HepG2 (cell line): ENCODE results near the gene CCDC88C. TPM values are rescaled to one million over a fixed set of nuclear protein-coding genes. Genes with fewer than 3 reads are reported as not detected.

Experiments
- ATAC-seq: fragments of 200-7000 bp; cut with Tn5 transposase; 3 replicates; pipeline ENCODE4 v1.9.1; 2020; ENCODE audit warnings: mild to moderate bottlenecking, moderate library complexity
- BruUV-seq: library from RNA; stranded (reverse); fragments of 400-500 nt; replicated peaks from 2 replicates; lab custom pipeline; 2021; lab: Mats Ljungman, UMichigan
- CTCF ChIA-PET: fragments of 300-600 bp; formaldehyde crosslinking; extraction: SDS; loops from one replicate; lab custom pipeline; 2021; ENCODE audit warnings: low total read pairs, inconsistent platforms, low intra/inter-chr PET ratio; lab: Yijun Ruan, JAX
- POLR2A ChIA-PET: fragments of 350-600 bp; sonication (Branson Sonifier 250); formaldehyde crosslinking; loops from one replicate; lab custom pipeline; 2020; ENCODE audit warnings: antibody characterized with exemption, inconsistent platforms; lab: Yijun Ruan, JAX
- DNase-seq: peaks from one replicate; pipeline ENCODE4 v3.0.0-alpha.2; 2015; ENCODE audit warnings: low spot score
- FAIRE-seq: peaks from 3 replicates; lab custom pipeline; 2011; peaks lifted over from hg19 to GRCh38; lab: Jason Lieb, UNC
- H2AFZ ChIP-seq: one replicate; pipeline ENCODE4 v1.6.1; 2011; ENCODE audit warnings: low read length, inconsistent platforms
- H3K27ac ChIP-seq: fragments of 300-600 bp; 3 replicates; pipeline ENCODE4 v1.8.0; 2011; ENCODE audit warnings: mixed run types, mild to moderate bottlenecking, mixed read lengths, low read length, inconsistent platforms; ENCODE audit not compliant: insufficient read depth; ENCODE audit errors: extremely low read length
- H3K27me3 ChIP-seq, 2 experiments: fragments of 200-600 bp in 1 of 2; 2 replicates in 1 of 2; 3 replicates in 1 of 2; pipeline versions ENCODE4 v1.6.0 to v1.8.0; 2011; ENCODE audit warnings: low read length in 2 of 2, mild to moderate bottlenecking in 2 of 2, moderate library complexity in 2 of 2, inconsistent platforms in 1 of 2; ENCODE audit not compliant: insufficient read depth in 2 of 2, control insufficient read depth in 1 of 2
- H3K36me3 ChIP-seq, 2 experiments: fragments of 200-600 bp in 1 of 2; replicated peaks in 1 of 2; 2 replicates in 1 of 2; 3 replicates in 1 of 2; pipeline versions ENCODE4 v1.5.1 to v1.8.0; 2011; ENCODE audit warnings: low read length in 2 of 2, inconsistent platforms in 1 of 2; ENCODE audit not compliant: insufficient read depth in 2 of 2, control insufficient read depth in 1 of 2
- H3K4me1 ChIP-seq: 2 replicates; pipeline ENCODE4 v1.5.1; 2012; ENCODE audit warnings: low read length, inconsistent platforms; ENCODE audit not compliant: insufficient read depth
- H3K4me2 ChIP-seq: 2 replicates; pipeline ENCODE4 v1.6.0; 2011; ENCODE audit warnings: low read depth, low read length, inconsistent platforms
- H3K4me3 ChIP-seq, 3 experiments: fragments of 200-600 bp in 1 of 3; sonication (generic), shearing (Covaris generic) in 1 of 3; replicated peaks in 1 of 3; 2 replicates each; pipeline ENCODE4 v1.5.1; 2011 to 2016; ENCODE audit warnings: low read length in 3 of 3, inconsistent platforms in 2 of 3, low read depth in 2 of 3, mild to moderate bottlenecking in 2 of 3, control low read depth in 1 of 3, mixed read lengths in 1 of 3; ENCODE audit not compliant: insufficient read depth in 1 of 3
- H3K79me2 ChIP-seq: one replicate; pipeline ENCODE4 v1.6.1; 2011; ENCODE audit warnings: low read length, inconsistent platforms; ENCODE audit not compliant: insufficient read depth
- H3K9ac ChIP-seq: 2 replicates; pipeline ENCODE4 v1.6.0; 2011; ENCODE audit warnings: mild to moderate bottlenecking, low read depth, low read length, inconsistent platforms; ENCODE audit not compliant: insufficient read depth
- H3K9me3 ChIP-seq: 2 replicates; pipeline ENCODE4 v1.5.1; 2012; ENCODE audit warnings: mild to moderate bottlenecking, low read length
- H4K20me1 ChIP-seq: 2 replicates; pipeline ENCODE4 v1.6.0; 2011; ENCODE audit warnings: inconsistent platforms, mild to moderate bottlenecking, low read length, moderate library complexity; ENCODE audit not compliant: insufficient read depth
- CBX2 ChIP-seq, 2 experiments: fragments of 200-600 bp in 1 of 2; sonication (generic); formaldehyde crosslinking in 1 of 2; IDR thresholded peaks; 2 replicates each; pipeline versions ENCODE4 v1.7.0 to v1.8.1; 2018 to 2022; ENCODE audit warnings: low read depth in 2 of 2, low read length in 1 of 2, mild to moderate bottlenecking in 1 of 2, missing genetic modification reagents in 1 of 2
- ETV6 ChIP-seq: sonication (generic); formaldehyde crosslinking; conservative IDR thresholded peaks from 2 replicates; pipeline ENCODE4 v1.4.0; 2020; ENCODE audit warnings: missing genetic modification reagents
- HDAC1 ChIP-seq: sonication (generic); formaldehyde crosslinking; IDR thresholded peaks from 2 replicates; pipeline ENCODE4 v1.5.1; 2020; ENCODE audit warnings: mild to moderate bottlenecking, missing genetic modification reagents
- SNRNP70 ChIP-seq: fragments of 200-400 bp; formaldehyde crosslinking; IDR thresholded peaks from 2 replicates; pipeline ENCODE4 v1.6.1; 2017; ENCODE audit warnings: mild to moderate bottlenecking, low read depth, low read length, moderate library complexity
- SYNCRIP ChIP-seq: fragments of 200-400 bp; formaldehyde crosslinking; IDR thresholded peaks from 2 replicates; pipeline ENCODE4 v1.6.1; 2018; ENCODE audit warnings: mild to moderate bottlenecking, low read depth, low read length; ENCODE audit not compliant: insufficient read depth
- TOE1 ChIP-seq: sonication (generic); formaldehyde crosslinking; IDR thresholded peaks from 2 replicates; pipeline ENCODE4 v1.4.0; 2020; ENCODE audit warnings: mild to moderate bottlenecking, missing genetic modification reagents
- TRIM22 ChIP-seq: fragments of 450-650 bp; IDR thresholded peaks from 2 replicates; pipeline ENCODE4 v1.6.1; 2017
- ZGPAT ChIP-seq: IDR thresholded peaks from 2 replicates; pipeline ENCODE4 v1.6.1; 2016; ENCODE audit warnings: mild to moderate bottlenecking
- ZNF124 ChIP-seq: sonication (generic); formaldehyde crosslinking; IDR thresholded peaks from 2 replicates; pipeline ENCODE4 v1.4.0; 2020; ENCODE audit warnings: missing genetic modification reagents
- ZNF205 ChIP-seq: IDR thresholded peaks from 2 replicates; pipeline ENCODE4 v1.6.1; 2018; ENCODE audit warnings: missing biosample characterization, missing genetic modification reagents
- ZNF251 ChIP-seq: sonication (generic); formaldehyde crosslinking; IDR thresholded peaks from 2 replicates; pipeline ENCODE4 v1.9.0; 2021; ENCODE audit warnings: mild to moderate bottlenecking, missing genetic modification reagents
- ZNF501 ChIP-seq: sonication (generic); formaldehyde crosslinking; IDR thresholded peaks from 2 replicates; pipeline ENCODE4 v1.5.1; 2020; ENCODE audit warnings: mild to moderate bottlenecking, moderate library complexity, missing genetic modification reagents
- ZNF768 ChIP-seq: sonication (generic); formaldehyde crosslinking; IDR thresholded peaks from 2 replicates; pipeline ENCODE4 v1.4.0; 2020; ENCODE audit warnings: missing genetic modification reagents
- ZXDC ChIP-seq: sonication (generic); formaldehyde crosslinking; IDR thresholded peaks from 2 replicates; pipeline ENCODE4 v1.5.0; 2020; ENCODE audit warnings: mild to moderate bottlenecking, missing genetic modification reagents
- WGBS: methylation state at CpG from one replicate; pipeline ENCODE4 v1.1.6; 2017; ENCODE audit warnings: low lambda C conversion rate; 5-methylcytosine and 5-hydroxymethylcytosine counted together
- in situ Hi-C: cut with HindIII; loops from 2 replicates; pipeline ENCODE4 v1.10.0; 2017; ENCODE audit warnings: low pct_unique_long_range_greater_than_20kb; ENCODE audit not compliant: extremely low pct_ligation_motif_present
- intact Hi-C: fragments of 100-400 bp; cut with micrococcal nuclease; formaldehyde crosslinking; loops from one replicate; pipeline ENCODE4 v1.10.0; 2022; ENCODE audit not compliant: unreplicated experiment
- polyA plus RNA-seq, 8 experiments: library from polyadenylated mRNA; depleted of rRNA in 3 of 8; stranded (reverse) in 7 of 8; unstranded in 1 of 8; fragments of >200 nt; fragmentation: Illumina TruSeq in 4 of 8; extraction: Trizol in 4 of 8; gene quantifications; 2 replicates each; pipeline versions ENCODE4 v1.2.1 to v1.2.3, GENCODE V29; 2011 to 2016; ENCODE audit warnings: low read depth in 4 of 8, missing spikeins in 1 of 8, mixed read lengths in 1 of 8; ENCODE audit not compliant: insufficient read depth in 1 of 8
- total RNA-seq, 5 experiments: library from RNA; depleted of rRNA; stranded (reverse); fragments of >200 nt; fragmentation: Illumina TruSeq; extraction: Trizol; gene quantifications; 2 replicates each; pipeline ENCODE4 v1.2.3, GENCODE V29; 2016; ENCODE audit warnings: low read depth in 1 of 5

The CCDC88C gene
- total and polyA plus RNA-seq, 2 of the 13 experiments (the other 11 are each of a cell fraction or from before 2014, with no cell fraction given) = 3.6 to 11.7 TPM

- FAIRE-seq (no peak), ATAC-seq (no peak), DNase-seq (no peak)
- intact Hi-C loops = no loop called here
- in situ Hi-C loops = no loop called here
- Histone ChIP-seq H2AFZ (no peak overlapping the region), H3K79me2 (no peaks in the 10 kb centered on the region), H3K27ac (no peak overlapping the region), H3K9me3 (no peaks in the 10 kb centered on the region), H3K4me3 (no peak overlapping the region), H3K4me2 (no peak overlapping the region), H3K36me3 (no peaks in the 10 kb centered on the region), H4K20me1 (no peaks in the 10 kb centered on the region), H3K4me1 (peaks cover 6% of the 10 kb centered on the region), H3K27me3 (peaks cover 2 to 16% of the 10 kb centered on the region in 2 experiments; a peak in 4 of 5 replicates), H3K9ac (no peak overlapping the region)
- no TSS peak for BruUV-seq
- TF ChIP-seq CBX2 (IDR thresholded peaks at IDR 0.05; ENCODE audit: low read depth, low read length) (no peak), CBX2 (CRISPR knock-in tag; IDR thresholded peaks at IDR 0.05; ENCODE audit: low read depth) (no peak), SNRNP70 (no peak), SYNCRIP (no peak), ZNF501 (CRISPR knock-in tag) (no peak)
- 46% methylated on average over 6 of the region's 9 CpGs for WGBS
- ChIA-PET POLR2A (no interaction called here), CTCF (no interaction called here)
Measured at GRCh38 chr14:91245029-91245428, 172.6 kb downstream of the CCDC88C start.

- Histone ChIP-seq H3K79me2 (no peaks in the 10 kb centered on the region), H3K4me2 (no peak within 1 kb of the TSS), H3K27me3 (peaks cover 1 to 16% of the 10 kb centered on the region in 2 experiments; a peak in 4 of 5 replicates), H3K27ac (no peak within 1 kb of the TSS), H2AFZ (no peak within 1 kb of the TSS), H3K9me3 (no peaks in the 10 kb centered on the region), H3K4me1 (peaks cover under 1% of the 10 kb centered on the region; the same call in 1 of the 2 replicates), H3K36me3 (no peaks in the 10 kb centered on the region), H4K20me1 (no peaks in the 10 kb centered on the region), H3K4me3 (no peak within 1 kb of the TSS), H3K9ac (no peak within 1 kb of the TSS)
- FAIRE-seq (no peak), ATAC-seq (peak; percentile 49), DNase-seq (no peak)
- intact Hi-C loops (no loop called here), in situ Hi-C loops (no loop called here)
- ChIA-PET POLR2A (no interaction called here), CTCF (no interaction called here)
- 20% methylated on average over 4 of the region's 12 CpGs for WGBS
- no TSS peak for BruUV-seq
- TF ChIP-seq TRIM22 = no peak
- no peak for TF ChIP-seq HDAC1 (CRISPR knock-in tag)
- no peak for TF ChIP-seq ZNF124
- TF ChIP-seq ZNF768 (CRISPR knock-in tag) = no peak
- TF ChIP-seq ZXDC = no peak
- TF ChIP-seq ZNF251 = no peak
- TF ChIP-seq ETV6 = no peak
- no peak for TF ChIP-seq ZNF205 (CRISPR knock-in tag)
- no peak for TF ChIP-seq ZGPAT (CRISPR knock-in tag)
- no peak for TF ChIP-seq TOE1 (CRISPR knock-in tag)
Measured at GRCh38 chr14:91244501-91244901, 173.1 kb downstream of the CCDC88C start, which contains the start of gene GPR68. Gene GPR68, minus strand, starts transcription at chr14:91244704. Its CDS starts 9,654 bp downstream, at chr14:91235050.
